ENCODE data around the gene JRKL.

GRCh38 chr11:96358321-96358720, 31.5 kb upstream of the JRKL start:
- no peak for TF ChIP-seq CTCF (IDR thresholded peaks at IDR 0.05)
- no peak for TF ChIP-seq POLR2A (IDR thresholded peaks at IDR 0.05)
